HG03139 (cell line): ENCODE results near the gene PPM1K.

ENCODE experiments used
- ATAC-seq: cut with Tn5 transposase; IDR thresholded peaks from one replicate; pipeline ENCODE4 v1.9.1; 2021; ENCODE audit not compliant: unreplicated experiment

Gene PPM1K

GRCh38 chr4:88277711-88278225 lies 6.6 kb downstream of the PPM1K start:
- no peak for ATAC-seq

DNA sequence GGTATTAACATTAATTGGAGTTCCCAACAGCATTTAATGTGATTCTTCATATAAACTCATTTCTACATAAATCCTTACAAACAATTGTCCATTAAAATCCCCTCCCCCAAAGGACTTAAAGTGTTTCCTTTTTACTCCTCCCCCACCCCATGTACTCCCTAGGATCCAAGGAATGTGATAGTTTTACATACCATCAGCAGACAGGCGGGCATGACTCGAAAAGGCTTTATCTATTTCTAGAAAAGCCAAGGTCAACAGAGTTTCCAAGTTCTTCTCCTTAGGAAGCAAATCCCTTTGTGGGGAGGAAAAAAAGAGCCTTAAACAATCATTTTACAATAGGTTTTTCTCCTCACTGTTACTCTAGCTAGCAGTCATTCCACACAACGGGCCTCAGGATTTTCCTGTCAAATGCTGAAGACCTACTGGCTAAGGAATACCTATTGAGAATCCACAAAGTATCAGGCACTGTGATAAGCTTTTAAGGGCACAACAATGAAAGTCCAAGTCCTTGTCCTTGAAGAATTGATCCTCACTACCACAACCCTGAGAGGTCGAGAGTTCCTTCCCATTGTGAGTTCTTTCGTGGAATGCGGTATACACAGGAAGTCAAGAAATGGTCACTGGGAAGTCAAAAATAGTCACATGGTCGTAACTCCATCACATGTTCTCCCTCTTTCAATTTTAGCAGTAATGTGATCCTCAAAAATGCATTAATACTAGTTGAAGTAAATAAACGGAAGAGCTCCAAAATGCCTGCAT lies 7.2 kb downstream of the PPM1K start:
- ATAC-seq: no peak

DNA sequence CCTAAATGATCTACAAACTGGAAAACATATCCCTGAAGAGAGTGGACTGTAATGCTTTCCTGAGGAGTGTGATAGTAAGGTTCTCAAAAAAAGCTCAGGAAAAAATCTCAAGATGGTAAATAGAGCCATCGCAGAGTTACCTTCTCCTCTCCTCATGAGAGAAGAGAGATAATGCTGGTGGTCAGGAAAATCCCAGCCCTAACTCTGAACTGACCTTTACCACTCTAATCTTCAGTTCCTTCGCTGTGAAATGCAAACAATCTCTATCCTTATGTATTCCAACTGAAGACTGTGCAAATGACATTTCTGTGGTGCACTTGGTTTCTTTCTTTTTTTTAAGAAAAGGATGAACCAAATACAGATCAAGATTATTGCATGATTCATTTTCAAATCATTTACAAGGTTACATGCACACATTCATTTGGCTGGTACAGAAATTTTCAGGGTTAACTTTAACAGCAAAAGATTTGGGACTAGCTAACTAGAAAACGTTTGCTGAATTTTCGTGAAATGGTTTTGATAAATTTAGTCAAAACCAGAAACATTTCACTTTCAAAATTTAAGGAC lies 8.3 kb downstream of the PPM1K start:
- no peak for ATAC-seq

DNA sequence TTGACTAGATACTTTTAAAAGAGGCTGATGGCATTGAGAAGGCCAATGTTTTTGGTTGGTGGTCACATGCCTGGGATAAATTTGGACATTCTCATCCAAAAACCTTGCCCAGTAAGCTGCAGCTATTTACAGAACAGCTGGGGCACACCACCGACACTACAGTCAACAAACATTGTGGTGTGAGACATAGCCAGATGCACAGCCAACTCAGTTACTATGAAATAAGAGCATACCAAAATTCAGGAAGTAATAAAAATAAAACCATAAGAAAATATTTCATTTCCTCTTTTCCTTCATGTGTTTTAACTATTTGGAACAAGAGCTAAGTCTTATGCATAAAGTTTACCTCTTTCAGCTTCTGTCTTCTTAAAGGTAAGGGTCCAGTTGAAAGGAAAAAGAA lies 8.8 kb downstream of the PPM1K start:
- ATAC-seq: peak; percentile 66

GRCh38 chr4:88268913-88269312 lies 15.4 kb downstream of the PPM1K start:
- no peak for ATAC-seq

GRCh38 chr4:88264336-88264735 lies 20.0 kb downstream of the PPM1K start:
- no peak for ATAC-seq

GRCh38 chr4:88257726-88258125 lies 26.6 kb downstream of the PPM1K start:
- ATAC-seq: no peak

DNA sequence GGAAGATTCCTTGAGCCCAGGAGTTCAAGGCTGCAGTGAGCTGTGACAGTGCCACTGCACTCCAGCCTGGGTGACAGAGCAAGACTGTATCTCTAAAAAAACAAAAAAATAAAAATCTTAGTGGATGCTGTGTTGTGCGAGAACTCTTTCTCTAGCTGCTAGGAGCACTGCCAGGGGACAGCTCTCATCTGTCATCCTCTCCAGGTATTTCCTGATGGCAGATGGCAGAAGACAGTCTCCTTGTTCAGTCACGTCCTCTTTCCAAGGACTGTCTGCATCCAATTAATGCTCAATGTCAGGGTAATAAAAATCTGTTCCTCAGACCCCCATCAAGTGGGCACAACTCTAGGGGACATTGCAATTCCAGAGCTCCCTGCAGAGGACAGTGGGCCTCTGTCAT lies 29.2 kb downstream of the PPM1K start:
- no peak for ATAC-seq

- no peak for ATAC-seq
Measured at GRCh38 chr4:88251924-88252323, 32.4 kb downstream of the PPM1K start.

DNA sequence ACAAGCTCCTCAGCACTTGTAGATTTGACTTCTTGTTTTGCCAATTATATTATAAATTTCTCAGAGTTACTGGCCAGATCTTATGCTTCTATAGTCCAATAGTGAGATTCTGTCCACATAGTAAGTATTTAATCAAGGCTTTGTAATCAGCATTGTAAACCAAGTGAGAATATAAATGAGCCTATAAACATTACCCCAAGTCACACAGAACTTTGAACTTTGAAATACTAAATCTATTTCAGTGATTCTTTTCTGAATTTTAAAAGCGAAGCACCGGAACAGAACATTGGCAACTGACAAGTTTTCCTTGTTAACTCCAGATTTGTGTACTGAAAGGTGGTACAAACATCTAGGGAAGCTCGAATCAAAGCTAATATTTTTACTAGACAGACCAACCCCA lies 37.2 kb downstream of the PPM1K start:
- ATAC-seq: no peak

- no peak for ATAC-seq
Measured at GRCh38 chr4:88246600-88246999, 37.8 kb downstream of the PPM1K start.

DNA sequence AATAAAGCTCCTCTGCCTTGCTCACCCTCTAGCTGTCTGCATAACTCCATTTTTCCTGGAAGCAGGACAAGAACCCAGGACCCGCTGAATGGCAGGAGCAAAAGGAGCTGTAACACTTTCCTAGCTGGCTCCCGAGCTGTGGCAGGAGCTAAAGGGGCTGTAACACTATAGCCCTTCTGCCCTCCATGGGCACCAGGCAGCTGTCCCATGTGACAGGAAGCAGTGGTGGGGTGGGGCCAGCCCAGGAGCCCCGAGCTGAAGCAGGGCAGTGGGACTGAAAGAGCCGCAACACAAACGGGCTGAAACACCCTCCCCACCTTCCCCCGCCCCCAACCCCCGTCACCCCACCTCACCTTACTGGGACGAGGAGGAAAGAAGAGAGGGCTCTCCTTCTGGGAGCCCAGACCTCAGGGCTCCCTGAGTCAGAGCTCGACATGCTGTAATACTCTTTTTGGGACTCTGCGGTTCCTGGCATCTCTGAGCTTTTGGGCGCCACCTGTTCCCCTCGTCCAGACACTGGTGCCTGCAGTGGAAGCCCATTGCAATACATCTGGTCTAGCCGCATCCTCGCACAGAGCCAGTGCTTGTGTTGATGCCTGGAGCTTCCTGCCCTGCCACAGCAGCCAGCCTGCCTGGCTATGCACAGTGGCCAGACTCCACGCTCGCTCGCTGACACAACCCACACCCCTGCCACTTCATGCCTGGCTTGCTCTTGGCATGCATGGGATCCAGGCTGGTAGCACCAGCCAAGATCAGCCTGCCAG lies 39.4 kb downstream of the PPM1K start:
- no peak for ATAC-seq

GRCh38 chr4:88244056-88244455 lies 40.3 kb downstream of the PPM1K start:
- no peak for ATAC-seq

DNA sequence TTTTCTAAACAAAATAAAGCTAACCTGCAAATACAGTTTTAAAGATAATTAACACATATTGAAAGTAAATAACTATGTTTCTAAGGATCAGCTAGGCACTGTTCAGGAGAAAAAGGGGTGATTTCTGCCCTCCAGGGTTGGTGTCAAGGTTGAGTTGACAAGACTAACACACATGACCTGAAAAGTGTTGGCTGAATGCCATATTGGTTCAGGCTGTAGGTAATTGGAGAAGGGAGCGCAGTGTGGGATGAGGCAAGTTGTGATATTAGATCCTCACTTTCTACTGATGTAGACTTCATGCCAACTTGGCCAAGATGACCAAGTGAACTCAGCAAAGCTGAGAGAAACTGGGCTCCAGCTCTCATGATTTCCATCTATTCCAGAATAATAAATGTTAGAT lies 42.2 kb downstream of the PPM1K start:
- no peak for ATAC-seq

- ATAC-seq: no peak
Measured at GRCh38 chr4:88240297-88240714, 44.1 kb downstream of the PPM1K start.

GRCh38 chr4:88230969-88231771 lies 53.2 kb downstream of the PPM1K start:
- no peak for ATAC-seq

DNA sequence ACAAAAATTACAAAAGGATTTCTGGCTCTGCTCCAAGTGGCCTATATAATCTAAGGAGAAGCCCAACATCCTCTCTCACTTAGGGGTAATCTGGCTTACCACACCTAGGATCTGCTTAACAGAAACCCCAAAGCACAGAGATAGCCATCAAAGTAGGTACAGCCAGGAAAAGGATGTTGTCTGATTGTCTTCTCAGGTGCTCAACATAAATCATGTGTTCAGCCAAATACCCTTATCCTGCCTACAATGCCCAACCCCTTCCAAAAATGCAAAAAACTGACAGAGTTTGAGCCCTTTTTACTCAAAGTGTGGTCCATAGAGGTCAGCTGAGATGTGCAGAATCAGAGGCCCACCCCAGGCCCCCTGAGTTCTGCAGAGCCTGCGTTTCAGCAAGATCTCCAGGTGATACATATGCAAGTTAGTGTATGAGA lies 53.9 kb downstream of the PPM1K start:
- no peak for ATAC-seq

DNA sequence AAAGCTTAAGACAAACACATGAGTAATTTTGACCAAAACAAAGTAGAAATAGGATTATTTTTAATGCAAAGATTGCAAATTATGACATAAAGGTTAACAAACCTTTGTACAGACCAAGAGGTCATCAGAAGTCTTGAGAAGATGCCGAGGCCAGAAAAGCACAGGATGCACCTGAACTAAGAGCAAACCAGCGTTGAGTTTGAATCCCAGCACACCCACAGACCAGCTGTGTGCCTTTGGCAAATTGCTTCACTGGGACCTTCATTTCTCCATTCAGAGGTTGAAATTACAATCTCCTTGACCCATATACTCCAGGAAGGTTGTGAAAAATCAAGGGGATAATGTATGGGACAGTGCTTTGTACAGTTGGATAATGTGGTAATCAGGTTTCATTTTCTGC lies 56.6 kb downstream of the PPM1K start:
- no peak for ATAC-seq

DNA sequence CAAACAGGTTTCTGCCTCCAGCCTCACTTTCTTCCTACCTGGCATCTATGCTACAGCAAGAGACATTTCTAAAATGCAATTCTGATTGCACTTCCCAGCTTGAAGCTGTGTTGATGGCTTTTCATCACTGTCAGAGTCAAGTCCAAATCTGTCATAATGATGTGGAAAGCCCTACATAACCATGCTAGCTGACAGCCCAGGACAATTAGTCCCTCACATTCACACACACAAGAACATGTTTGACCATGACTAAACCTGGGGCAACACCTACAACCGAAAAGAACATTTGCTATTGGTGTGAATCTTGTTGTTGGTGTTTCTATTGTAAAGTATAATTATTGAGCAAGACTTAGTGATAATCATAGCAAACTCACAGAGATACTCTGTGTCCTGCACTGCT lies 58.2 kb downstream of the PPM1K start:
- ATAC-seq: no peak

- ATAC-seq: no peak
Measured at GRCh38 chr4:88225232-88226105, 58.9 kb downstream of the PPM1K start.
